ENCODE data around the gene TOM1L1.

TOM1L1 gene

DNA sequence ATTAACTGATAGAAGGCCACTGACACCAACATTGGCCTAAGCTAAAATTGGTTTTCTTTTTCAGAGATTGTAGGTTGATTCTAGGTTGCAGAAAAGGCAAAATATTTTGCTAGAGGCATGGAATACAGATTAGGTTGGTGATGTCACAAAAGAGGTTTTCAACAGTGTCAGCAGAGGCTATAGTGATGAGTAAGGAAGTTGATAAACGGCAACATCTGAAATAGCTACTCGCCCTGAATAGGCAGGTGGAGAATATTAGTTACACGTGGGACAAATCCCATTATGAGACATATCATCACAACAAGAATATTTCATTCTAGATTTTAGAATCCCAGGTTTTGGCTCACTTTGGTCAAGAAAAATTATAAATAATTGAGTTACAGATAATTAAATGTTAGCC, 1.5 kb upstream of the TOM1L1 start:
- DNase-seq, result no peak

DNA sequence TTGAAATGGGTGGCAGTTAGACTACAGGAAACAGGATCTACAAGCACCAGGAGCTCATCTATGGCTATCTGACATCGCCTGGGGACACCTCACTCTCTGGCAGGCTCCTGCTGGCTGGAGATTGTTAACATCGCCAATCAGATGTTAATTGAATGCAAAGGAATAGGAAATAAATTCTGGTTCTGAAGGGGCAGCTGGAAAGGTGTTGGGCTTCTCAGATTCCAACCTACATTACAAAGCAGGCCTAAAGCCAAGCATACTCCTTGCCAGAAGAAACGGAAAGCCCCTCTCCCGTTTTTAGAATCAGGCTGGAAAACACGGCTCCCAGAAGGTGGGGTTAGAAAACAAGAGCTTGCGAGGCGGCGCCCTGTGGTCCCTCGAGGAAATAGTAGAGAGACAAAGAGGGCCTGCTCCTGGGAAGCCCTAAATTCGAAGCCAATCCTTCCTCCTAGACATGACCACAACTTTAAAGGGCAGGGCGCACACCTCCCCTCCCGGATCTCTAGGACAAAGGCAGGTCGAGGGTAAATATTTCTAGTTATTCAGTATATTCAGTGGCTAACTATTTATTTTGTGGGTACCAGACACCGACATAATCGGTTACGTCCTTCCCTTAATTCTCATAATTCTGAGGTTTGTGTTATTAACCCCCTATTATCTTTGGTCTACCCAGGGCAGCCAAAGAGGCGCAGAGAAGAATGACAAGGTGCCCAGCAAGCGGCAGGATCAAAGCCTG, 763 bp upstream of the TOM1L1 start:
- DNase-seq, result no peak

DNA sequence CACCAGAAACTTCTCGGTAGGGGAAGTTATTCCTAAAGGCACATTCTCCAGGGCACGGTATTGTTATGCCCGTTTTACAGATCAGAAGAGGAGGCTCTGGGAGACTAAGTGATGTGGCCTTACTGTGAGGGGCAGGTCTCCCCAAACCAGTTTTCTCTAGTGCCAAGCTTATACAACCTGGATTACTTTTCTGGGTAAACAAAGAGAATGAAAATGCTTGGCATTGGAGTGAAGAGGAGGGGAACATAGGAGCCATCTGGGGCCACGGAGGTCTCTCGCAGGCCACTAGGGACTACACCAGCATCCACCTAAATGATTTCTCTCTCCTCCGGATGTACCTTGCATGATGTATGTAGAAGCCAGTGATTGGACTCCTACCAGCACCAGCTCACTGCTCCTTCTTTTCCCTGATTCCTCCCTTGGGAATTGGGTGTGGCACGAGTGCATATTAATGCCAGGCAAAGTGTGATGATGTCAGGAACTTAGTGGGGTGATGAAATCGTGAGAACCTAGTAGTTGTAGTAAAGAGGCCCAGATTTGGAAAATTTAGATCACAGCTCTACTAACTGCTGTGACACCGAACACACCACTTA, 674 bp downstream of the TOM1L1 start:
- DNase-seq, result no peak

DNA sequence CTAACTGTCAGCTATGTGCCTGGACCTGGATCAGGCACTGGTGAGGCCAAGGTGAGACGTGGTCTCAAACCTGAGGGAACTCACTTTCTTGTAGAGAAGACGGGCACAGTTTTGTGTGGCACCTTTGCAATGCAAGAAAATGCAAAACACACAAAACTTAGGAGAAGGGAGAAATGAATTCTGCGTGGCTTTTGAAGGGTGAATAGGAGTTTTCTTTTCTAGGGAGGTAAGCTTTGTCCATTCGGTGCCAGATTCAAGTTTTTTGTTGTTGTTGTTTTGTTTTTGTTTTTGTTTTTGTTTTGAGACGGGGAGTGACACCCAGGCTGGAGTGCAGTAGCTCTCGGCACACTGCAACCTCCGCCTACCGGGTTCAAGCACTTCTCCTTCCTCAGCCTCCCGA, 1.4 kb downstream of the TOM1L1 start:
- DNase-seq, result no peak

DNA sequence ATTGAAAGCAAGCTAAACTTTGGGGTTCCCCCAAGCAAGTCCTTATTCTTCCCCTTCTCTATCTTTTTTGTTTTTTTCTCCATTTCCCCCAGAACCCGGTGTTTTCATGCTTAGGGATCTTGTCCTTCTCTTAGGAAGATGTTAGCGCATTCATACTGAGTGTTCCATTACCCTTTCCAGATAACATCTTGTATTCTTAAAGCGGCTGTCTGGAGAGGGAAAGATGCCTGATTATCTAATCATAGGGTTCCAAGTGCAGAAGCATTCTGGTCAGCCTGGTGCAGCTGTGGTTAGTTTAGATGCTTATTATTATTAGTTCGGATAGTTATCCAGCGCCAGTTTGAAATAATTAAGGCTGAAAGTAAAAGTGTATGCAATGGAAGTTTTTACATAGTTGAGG, 2.0 kb downstream of the TOM1L1 start:
- DNase-seq, result no peak

DNA sequence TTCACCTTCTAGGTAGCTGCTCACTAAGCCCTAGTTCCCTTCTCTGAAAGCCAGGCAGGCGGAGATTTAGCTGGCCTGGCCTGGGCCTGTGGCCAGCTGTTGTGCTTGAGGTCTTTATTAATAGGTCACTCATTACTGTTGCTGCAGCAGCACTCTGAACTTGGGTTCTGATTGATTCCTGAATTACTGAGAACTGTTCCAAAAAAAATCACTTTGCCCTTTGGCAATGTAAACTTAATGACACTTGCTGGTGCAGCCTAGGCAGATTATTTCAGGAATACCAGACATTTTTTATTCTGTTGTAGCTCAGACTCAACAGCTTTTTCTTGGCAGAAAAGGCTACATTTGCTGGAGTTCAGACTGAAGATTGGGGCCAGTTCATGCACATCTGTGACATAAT, 2.7 kb downstream of the TOM1L1 start:
- DNase-seq, result no peak

DNA sequence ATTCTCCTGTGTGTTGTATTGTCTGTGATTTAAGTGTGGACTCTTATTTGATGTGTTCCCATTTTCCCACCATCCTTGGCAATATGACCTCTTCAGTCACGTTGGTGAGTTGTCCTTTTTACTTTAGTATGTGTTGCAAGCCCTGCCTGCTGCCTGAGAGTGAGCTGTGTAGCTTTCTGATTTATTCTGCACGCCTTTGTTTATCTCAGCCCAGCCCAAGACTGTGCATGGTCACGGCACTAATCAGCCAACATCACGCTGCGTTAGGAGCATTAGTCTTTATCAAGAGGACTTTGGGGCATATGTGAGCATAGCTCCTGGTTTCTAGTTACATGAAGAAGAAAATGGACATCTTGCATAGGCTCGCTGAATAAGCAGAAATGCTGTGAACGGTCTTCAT, 6.0 kb downstream of the TOM1L1 start:
- DNase-seq, result no peak

DNA sequence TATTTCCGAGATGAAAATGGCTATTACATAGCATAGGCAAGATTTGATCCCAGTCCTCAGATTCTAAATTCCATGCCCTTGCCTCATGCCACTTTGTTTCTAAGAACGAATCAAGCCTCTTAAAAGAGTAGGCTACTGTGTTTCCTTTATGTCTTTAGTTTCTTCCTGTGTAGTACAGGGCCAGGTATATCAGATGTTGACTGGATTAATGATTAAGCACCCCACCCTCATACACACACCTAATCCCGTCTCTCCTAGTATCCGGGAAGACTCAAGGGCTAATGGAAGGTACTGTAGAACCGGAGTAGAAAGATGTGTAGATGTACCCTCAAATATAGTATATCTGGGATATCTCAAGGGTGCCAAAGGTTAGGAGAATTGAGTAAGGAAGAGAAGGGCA, 6.7 kb downstream of the TOM1L1 start:
- DNase-seq, result no peak

DNA sequence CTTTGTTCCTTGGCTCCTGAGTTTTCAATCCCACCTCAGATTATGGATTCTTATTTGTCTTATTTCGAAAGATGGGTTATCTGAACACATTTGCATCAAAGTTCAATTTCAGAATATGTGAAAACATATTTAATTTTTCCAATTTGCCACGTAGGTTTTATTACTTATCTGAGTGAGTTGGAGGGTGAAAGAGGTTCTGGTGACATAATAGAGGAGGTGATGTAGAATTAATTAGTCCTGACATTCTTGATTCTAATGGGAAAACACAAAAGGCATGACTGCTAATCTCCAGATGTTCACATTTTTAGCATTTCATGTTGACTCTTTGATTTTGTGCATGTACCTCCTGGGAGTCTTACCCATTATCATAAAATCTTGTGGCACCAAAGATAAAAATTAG, 9.1 kb downstream of the TOM1L1 start:
- no peak for DNase-seq

DNA sequence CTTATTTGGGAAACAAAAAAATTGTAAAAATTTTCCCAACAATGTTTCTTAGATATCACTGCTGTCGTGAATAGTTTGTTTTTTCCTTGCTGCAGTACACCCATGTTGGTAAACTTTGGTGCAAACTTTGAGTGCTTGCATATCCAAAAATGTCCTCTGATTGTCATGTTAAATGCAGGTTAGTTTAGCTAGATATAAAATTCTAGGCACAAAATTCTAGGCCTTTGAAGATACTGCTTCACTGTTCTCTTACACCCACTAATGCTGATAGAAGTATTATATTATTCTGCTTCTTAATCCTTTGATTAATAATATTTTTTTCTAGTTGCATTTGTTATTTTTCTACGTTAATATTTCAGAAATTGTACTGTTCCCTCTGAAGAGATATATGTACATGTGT, 16.1 kb downstream of the TOM1L1 start:
- DNase-seq, result no peak

DNA sequence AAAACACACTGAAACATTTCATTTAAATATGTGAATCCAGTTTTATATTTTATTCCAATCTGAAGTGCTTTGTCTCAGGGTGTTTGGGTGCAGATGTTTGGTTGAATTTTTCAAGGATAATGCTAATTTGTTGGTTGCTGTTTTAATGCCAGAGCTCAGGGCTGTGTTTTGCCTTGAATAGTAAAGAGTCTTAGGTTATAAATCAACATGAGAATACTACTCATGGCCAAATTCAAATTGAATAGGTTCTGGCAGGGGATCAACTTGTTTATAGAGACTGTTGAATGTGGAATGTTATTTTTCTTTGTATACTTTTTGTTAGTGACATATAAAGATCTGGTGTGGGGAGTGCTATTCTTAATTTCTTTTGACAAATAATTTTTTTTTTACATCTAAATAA, 18.8 kb downstream of the TOM1L1 start:
- no peak for DNase-seq

DNA sequence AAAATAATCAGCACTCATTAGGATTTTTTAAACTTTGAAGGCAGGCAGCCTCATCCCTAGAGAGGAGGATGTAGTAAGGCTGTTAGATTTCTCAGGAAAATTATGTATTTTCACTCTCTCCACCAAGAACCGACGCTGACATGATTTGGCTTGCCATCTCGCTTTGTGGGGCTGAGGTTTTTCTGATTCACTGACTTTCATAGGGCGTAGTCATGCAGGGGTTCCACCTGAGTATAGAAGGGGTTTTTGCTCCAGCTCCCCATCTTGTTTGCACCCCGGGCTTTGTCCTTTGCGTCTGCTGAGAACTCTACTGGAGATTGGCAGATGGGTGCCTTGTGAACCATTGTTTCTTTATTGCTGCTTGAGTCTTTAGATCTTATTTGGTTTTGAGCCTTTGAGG, 20.2 kb downstream of the TOM1L1 start:
- no peak for DNase-seq

DNA sequence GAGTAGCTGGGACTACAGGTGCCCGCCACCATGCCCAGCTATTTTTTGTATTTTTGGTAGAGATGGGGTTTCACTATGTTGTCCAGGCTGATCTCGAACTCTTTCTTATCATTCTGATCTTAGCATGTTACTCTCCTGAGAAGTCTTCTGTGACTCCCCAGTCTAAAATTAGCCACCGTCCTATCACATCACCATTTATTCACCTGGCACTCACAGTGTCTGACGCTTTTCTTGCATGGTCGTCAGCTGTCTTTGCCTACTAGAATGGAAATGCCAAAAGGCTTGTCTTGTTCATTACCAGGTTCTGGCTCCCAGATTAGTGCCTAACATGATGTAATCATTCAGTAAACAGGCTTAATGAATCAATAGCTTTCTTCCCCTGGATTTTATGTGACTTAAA, 23.8 kb downstream of the TOM1L1 start:
- no peak for DNase-seq

DNA sequence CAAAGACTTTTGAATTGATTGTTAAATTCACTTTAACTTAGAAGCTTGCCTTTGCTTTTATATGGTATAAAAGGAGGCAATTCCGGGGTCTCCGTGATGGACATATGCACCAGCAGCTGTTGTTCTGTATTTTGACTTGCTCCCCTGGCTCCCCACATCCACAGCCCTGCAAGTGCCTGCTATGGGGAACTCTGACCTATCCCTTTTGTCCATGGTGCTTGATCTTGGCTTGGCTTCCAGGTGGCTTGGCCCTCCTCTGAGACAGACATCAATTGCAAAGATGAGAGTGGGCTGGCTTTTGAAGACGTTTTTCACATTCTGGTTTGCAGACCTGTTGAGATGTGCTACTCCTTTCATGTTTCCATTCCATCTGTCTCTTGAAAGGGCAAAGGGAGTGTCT, 26.9 kb downstream of the TOM1L1 start:
- no peak for DNase-seq

DNA sequence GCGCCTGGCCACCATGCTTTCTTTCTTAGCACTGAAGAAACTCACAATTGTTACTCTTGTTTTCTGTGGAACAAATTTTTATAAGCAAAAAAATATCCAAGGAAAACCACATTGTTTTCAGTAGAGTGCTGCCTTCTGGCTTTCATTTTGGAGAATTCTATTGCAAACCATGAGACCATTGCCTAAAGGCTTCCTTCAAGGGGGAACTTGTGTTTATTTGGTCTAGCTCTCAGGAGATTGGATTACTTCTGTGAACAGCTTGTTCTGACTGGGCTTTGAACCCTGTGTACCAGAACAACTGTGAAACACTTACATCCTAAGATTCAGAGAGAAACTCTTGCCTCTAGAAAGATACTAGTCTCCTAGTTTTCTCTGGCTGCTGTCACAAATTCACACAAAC, 32.1 kb downstream of the TOM1L1 start:
- DNase-seq, result no peak

DNA sequence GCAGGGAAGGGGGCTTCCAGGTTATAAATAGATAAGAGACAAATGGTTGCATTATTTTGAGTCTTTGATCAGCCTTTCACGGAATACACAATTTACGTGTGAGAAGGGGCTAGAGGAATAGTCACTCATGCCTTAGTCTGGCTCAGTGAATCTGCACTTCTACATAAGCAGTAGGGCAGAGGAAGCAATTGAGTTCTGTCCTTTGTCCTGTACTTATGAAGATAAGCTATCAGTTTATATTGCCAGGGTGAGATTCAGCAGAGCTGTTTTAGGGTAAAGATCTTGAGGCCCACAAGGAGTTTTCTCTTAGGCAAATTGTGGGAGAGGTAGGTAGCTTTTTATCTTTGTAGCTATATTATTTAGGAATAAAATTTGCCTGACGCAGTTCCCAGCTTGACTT, 33.3 kb downstream of the TOM1L1 start:
- DNase-seq, result no peak

DNA sequence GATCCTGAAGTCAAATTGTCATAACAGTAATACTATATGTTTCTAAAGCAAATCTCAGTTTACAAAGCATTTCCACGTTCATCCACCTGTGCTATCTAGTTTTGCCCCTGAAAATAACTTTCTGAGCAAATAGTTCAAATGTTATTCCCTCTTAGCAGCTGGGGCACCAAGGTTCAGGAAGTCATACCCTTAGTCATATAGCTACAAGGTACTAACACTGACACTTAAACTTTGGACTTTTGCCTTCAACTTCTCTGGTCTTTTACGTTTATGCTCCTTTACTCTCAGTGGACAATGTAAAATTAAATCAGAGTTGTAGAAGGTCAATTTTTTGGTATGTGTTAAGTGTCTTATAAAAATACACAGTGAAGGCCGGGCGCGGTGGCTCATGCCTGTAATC, 34.8 kb downstream of the TOM1L1 start:
- DNase-seq, result no peak

DNA sequence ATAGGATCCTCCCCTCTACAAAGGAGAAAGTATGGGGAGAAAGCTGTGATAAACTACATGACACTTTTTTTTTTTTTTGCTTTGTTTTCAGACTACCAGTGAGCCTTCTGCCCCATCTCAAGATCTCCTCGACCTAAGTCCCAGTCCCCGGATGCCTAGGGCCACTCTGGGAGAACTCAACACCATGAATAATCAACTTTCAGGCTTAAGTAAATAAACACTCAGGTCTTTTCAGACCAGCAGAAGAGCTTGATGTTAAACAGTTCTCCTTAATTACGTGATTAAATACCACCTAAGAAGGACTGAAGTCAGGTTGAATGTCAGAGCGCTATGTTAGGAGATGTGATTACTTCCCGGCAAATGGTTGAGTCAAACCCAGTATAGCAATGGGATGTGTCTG, 36.4 kb downstream of the TOM1L1 start:
- DNase-seq, result no peak

DNA sequence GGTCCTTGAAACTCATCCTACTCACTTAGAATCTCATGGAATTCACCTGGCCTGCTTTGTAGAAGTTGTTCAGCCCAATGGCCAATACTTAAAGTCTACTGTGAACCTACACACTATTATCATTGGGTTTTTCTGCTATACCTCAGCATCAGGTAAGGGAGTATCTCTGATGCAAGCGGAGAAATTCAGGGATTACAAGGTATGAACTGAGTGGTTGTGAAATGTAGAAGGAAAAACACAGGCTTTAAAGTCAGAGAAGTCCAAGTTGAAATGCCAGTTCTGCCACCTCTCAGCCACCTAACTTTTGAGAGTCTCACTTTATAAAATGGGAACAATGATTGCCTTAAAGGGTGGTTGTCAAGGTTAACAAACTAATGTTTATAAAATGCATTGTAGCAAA, 36.8 kb downstream of the TOM1L1 start:
- DNase-seq, result no peak

DNA sequence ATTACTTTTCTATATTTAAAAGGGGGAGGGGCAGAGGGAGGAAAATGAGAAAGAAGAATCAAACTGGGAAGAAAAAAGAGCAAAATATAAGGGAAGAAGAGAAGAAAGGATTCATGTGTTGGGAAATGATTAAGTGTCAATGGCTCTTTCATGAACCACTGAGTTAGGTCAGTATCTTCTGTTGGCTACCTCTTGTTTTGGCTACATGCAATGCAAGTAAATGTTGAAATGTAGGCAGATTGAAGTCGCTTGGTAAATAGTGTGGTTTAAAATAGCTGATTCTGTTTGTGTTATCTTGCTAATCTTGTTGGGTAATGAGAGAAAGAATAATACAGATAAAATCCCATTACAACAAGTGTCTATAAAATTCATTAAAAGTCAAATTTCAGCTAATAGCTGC, 40.6 kb downstream of the TOM1L1 start:
- DNase-seq, result no peak

DNA sequence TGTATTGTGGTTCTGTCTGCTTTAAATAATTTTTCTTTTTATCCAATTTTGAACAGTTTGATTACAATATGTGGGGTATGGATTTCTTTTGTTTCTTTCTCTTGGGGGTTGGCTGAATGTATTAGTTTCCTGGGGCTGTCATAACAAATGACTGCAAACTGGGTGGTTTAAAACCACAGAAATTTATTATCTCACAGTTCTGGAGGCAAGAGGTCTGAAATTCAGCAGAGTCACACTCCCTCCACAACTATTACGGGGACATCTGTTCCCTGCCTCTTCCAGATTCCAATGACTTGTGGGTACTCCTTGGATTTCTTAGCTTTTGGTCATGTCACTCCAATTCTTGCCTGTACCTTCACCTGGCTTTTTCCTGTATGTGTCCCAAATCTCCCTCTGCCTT, 44.1 kb downstream of the TOM1L1 start:
- DNase-seq, result no peak

DNA sequence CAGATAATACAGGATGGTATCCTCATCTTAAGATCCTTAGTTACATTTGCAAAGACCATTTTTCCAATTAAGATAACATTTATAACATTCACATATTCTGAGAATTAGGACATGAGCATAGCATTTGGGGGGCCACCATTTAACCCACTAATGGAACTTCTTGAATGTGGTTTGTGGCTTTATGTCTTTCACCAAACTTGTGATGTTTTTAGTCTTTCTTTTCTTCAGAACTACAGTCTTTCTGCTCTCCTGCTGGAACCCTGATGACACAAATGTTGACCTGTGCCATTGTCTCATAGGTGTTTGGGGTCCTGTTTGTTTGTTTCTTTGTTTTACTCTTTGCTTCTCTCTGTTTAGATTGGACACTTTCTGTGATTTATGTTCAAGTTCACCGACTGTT, 44.6 kb downstream of the TOM1L1 start:
- no peak for DNase-seq

DNA sequence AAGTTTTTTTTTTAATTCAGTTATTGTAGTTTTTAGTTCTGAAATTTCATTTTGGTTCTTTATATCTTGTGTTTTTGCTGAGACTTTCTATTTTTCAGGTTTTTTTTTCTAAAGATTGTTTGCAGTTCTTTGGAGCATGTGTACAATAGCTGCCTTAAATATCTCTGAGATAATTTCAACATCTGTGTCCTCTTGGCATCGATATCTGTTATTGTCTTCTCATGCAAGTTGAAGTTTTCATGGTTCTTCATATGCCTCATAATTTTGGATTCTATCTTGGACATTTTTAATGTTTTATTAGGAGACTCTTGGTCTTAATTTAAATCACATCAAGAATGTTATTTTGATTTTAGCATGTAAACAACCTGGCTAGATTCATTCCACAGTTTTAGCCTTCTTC, 45.0 kb downstream of the TOM1L1 start:
- no peak for DNase-seq

DNA sequence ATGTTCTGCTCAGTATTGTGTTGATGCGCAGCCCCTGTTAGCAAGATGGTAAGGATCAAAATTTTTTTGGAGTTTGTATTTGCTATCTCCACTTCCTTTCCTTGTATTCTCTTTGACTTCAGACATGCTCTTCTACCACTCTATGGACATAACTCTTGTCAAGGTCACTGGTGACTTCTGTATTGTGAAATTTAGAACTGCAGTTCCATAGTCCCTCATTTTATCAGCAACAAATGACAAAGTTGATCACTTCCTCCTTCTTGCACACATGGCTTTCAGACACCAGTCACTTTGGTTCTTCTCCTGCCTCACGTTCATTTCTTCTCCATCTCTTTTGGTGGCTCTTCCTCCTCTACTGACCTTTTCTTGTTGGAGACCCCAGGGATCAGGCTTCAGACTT, 46.7 kb downstream of the TOM1L1 start:
- no peak for DNase-seq

DNA sequence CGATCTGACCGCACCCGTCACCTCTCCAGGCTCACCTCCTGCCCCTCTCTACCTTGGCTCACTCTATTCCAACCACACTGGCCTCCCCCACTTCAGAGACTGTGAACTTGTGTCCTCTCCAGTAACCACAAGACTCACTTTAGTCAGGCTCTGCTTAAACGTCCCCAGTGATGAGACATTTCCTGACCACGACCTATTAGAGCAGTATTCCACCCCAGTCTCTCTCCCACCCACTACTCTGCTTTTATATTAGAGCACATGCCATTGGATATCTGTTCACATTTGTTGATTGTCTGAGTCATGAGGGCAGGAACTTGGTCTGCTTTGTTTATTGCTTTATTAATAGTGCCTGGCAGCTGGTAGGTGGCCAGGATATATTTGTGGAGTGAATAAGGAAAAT, 47.7 kb downstream of the TOM1L1 start:
- no peak for DNase-seq
